GM23338 (cell line): ENCODE measurements around the gene CELSR3. TPM values are rescaled to one million over a fixed set of nuclear protein-coding genes. Genes with fewer than 3 reads are reported as not detected.

ENCODE experiments used
- ATAC-seq: fragments of 200-7000 bp; cut with Tn5 transposase; 3 replicates; pipeline ENCODE4 v1.9.1; 2020
- DNase-seq: peaks from one replicate; pipeline ENCODE4 v3.0.0-alpha.2; 2015; ENCODE audit warnings: low spot score
- H2AFZ ChIP-seq: fragments of 200-600 bp; sonication (generic); 2 replicates; pipeline ENCODE4 v1.8.0; 2016; ENCODE audit warnings: antibody characterized with exemption, mild to moderate bottlenecking, moderate library complexity
- H3F3A ChIP-seq: fragments of 200-600 bp; sonication (generic); replicated peaks from 2 replicates; pipeline ENCODE4 v1.8.0; 2017; ENCODE audit warnings: antibody characterized with exemption, mixed run types, low read depth
- H3K27ac ChIP-seq: fragments of 200-600 bp; sonication (generic); 2 replicates; pipeline ENCODE4 v1.6.1; 2016; ENCODE audit warnings: low read depth
- H3K27me3 ChIP-seq: fragments of 200-600 bp; sonication (generic); 2 replicates; pipeline ENCODE4 v1.8.0; 2016; ENCODE audit warnings: mild to moderate bottlenecking, mixed run types, moderate library complexity; ENCODE audit not compliant: insufficient read depth
- H3K36me3 ChIP-seq: fragments of 200-600 bp; sonication (generic); 2 replicates; pipeline ENCODE4 v1.8.0; 2016; ENCODE audit warnings: mild to moderate bottlenecking; ENCODE audit not compliant: insufficient read depth
- H3K4me1 ChIP-seq: fragments of 200-600 bp; sonication (generic); 2 replicates; pipeline ENCODE4 v1.8.0; 2016; ENCODE audit warnings: mild to moderate bottlenecking, moderate library complexity; ENCODE audit not compliant: insufficient read depth
- H3K4me2 ChIP-seq: fragments of 200-600 bp; sonication (generic); 2 replicates; pipeline ENCODE4 v1.7.1; 2017; ENCODE audit warnings: mixed run types
- H3K4me3 ChIP-seq: fragments of 200-600 bp; sonication (generic); 2 replicates; pipeline ENCODE4 v1.6.1; 2016; ENCODE audit warnings: mixed run types
- H3K79me2 ChIP-seq: fragments of 200-600 bp; sonication (generic); replicated peaks from 2 replicates; pipeline ENCODE4 v1.8.0; 2017; ENCODE audit warnings: mild to moderate bottlenecking; ENCODE audit not compliant: insufficient read depth
- H3K9me2 ChIP-seq: fragments of 200-600 bp; sonication (generic); 2 replicates; pipeline ENCODE4 v1.8.0; 2017; ENCODE audit not compliant: insufficient read depth
- H4K20me1 ChIP-seq: fragments of 200-600 bp; sonication (generic); replicated peaks from 2 replicates; pipeline ENCODE4 v1.8.0; 2017; ENCODE audit warnings: mild to moderate bottlenecking; ENCODE audit not compliant: insufficient read depth
- H3K27ac Mint-ChIP-seq: 2 replicates; pipeline ENCODE4 v1.8.0; 2020; ENCODE audit warnings: inconsistent platforms, mild to moderate bottlenecking, moderate library complexity, mixed read lengths
- H3K27me3 Mint-ChIP-seq: 3 replicates; pipeline ENCODE4 v1.8.0; 2022; ENCODE audit warnings: low read depth, mild to moderate bottlenecking, moderate library complexity, mixed read lengths, inconsistent platforms; ENCODE audit not compliant: insufficient read depth, poor library complexity
- H3K36me3 Mint-ChIP-seq: 3 replicates; pipeline ENCODE4 v1.8.0; 2021; ENCODE audit warnings: low read depth, mild to moderate bottlenecking, inconsistent platforms, moderate library complexity, mixed read lengths
- H3K4me1 Mint-ChIP-seq: 3 replicates; pipeline ENCODE4 v1.8.0; 2020; ENCODE audit warnings: mild to moderate bottlenecking, inconsistent platforms, mixed read lengths
- H3K4me3 Mint-ChIP-seq: 3 replicates; pipeline ENCODE4 v1.8.0; 2021; ENCODE audit warnings: moderate library complexity, mild to moderate bottlenecking, inconsistent platforms, mixed read lengths
- H3K9me3 Mint-ChIP-seq: 3 replicates; pipeline ENCODE4 v1.8.0; 2020; ENCODE audit warnings: moderate library complexity, mild to moderate bottlenecking, inconsistent platforms, mixed read lengths
- CREB1 ChIP-seq: fragments of 250-450 bp; sonication (Bioruptor Pico); IDR thresholded peaks from 2 replicates; pipeline ENCODE4 v1.5.0; 2020; ENCODE audit warnings: low read depth, mild to moderate bottlenecking, moderate library complexity
- ZNF114 ChIP-seq: fragments of 250-450 bp; sonication (Bioruptor Pico); IDR thresholded peaks from 2 replicates; pipeline ENCODE4 v1.5.0; 2020; ENCODE audit warnings: mild to moderate bottlenecking, moderate library complexity
- polyA plus RNA-seq: library from polyadenylated mRNA; unstranded; fragments of >200 nt; fragmentation: Nextera tagmentation; extraction: Ambion mirVana; gene quantifications from 2 replicates; pipeline ENCODE4 v1.2.1, GENCODE V29; 2016
- total RNA-seq: library from RNA; depleted of rRNA; stranded (reverse); fragments of >200 nt; shearing (Covaris generic); gene quantifications from 2 replicates; pipeline ENCODE4 v1.2.3, GENCODE V29; 2014
- TF ChIP-seq, protein P1 (sequence below): fragments of 250-450 bp; sonication (Bioruptor Pico); IDR thresholded peaks from 2 replicates; pipeline ENCODE4 v1.5.0; 2020; ENCODE audit warnings: mild to moderate bottlenecking, moderate library complexity
- TF ChIP-seq, protein P2 (sequence below), 2 experiments: fragments of 200-600 bp in 1 of 2; sonication (generic) in 1 of 2; conservative IDR thresholded peaks; 2 replicates each; pipeline versions ENCODE4 v1.5.1 to v1.6.1; 2016 to 2017; ENCODE audit warnings: antibody characterized with exemption in 2 of 2, low read depth in 2 of 2, mild to moderate bottlenecking in 2 of 2, moderate library complexity in 1 of 2
- TF ChIP-seq, protein P3 (sequence below): IDR thresholded peaks from 2 replicates; pipeline ENCODE4 v1.6.1; 2016; ENCODE audit warnings: antibody characterized with exemption
- TF ChIP-seq, protein P4 (sequence below): IDR thresholded peaks from one replicate; pipeline ENCODE4 v1.6.1; 2018; ENCODE audit warnings: antibody characterized with exemption; ENCODE audit not compliant: unreplicated experiment

Gene CELSR3
- total and polyA plus RNA-seq, 2 experiments from 2014 or later: 7.5 to 33.3 TPM

DNA sequence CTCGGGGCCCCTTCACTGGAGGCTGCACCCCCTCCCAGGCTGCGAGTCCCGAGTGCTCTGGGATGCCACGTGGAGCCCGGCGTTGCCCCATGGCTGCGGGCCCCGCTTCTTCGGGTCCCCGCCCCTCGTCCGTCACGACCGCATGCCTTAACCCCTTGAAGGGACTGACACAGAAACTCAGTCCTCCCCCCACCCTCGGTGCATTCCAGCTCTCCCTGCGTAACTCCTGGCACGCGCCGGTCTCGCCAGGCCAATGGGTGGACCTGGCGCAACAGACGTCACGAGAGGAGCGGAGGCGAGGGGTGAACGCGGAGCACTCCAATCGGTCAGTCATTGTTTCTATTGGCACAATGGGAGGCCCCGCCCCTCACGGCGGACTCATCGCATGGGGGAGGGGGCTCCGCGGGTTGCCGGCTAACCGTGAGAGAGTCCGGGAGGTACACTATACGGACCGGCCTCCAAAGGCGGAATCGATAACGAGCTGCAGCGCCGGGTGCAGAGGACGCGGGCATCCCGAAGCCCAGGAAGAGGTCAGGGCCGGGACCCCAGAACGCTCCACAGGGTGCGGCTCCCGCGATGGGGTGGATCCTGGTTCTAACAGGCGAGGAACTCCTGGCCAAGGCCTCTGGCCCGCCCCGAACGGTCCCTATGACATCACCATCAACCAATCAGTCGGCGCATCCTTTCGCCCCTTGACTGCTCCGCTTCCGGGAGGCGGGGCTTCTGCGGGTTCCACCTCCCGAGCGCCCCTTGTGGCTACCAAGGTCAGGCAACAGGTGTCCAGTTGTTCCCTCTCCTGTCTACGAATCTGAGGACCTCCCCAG, 1.0 kb upstream of the CELSR3 start (continued):
- TF ChIP-seq, protein P1, sequence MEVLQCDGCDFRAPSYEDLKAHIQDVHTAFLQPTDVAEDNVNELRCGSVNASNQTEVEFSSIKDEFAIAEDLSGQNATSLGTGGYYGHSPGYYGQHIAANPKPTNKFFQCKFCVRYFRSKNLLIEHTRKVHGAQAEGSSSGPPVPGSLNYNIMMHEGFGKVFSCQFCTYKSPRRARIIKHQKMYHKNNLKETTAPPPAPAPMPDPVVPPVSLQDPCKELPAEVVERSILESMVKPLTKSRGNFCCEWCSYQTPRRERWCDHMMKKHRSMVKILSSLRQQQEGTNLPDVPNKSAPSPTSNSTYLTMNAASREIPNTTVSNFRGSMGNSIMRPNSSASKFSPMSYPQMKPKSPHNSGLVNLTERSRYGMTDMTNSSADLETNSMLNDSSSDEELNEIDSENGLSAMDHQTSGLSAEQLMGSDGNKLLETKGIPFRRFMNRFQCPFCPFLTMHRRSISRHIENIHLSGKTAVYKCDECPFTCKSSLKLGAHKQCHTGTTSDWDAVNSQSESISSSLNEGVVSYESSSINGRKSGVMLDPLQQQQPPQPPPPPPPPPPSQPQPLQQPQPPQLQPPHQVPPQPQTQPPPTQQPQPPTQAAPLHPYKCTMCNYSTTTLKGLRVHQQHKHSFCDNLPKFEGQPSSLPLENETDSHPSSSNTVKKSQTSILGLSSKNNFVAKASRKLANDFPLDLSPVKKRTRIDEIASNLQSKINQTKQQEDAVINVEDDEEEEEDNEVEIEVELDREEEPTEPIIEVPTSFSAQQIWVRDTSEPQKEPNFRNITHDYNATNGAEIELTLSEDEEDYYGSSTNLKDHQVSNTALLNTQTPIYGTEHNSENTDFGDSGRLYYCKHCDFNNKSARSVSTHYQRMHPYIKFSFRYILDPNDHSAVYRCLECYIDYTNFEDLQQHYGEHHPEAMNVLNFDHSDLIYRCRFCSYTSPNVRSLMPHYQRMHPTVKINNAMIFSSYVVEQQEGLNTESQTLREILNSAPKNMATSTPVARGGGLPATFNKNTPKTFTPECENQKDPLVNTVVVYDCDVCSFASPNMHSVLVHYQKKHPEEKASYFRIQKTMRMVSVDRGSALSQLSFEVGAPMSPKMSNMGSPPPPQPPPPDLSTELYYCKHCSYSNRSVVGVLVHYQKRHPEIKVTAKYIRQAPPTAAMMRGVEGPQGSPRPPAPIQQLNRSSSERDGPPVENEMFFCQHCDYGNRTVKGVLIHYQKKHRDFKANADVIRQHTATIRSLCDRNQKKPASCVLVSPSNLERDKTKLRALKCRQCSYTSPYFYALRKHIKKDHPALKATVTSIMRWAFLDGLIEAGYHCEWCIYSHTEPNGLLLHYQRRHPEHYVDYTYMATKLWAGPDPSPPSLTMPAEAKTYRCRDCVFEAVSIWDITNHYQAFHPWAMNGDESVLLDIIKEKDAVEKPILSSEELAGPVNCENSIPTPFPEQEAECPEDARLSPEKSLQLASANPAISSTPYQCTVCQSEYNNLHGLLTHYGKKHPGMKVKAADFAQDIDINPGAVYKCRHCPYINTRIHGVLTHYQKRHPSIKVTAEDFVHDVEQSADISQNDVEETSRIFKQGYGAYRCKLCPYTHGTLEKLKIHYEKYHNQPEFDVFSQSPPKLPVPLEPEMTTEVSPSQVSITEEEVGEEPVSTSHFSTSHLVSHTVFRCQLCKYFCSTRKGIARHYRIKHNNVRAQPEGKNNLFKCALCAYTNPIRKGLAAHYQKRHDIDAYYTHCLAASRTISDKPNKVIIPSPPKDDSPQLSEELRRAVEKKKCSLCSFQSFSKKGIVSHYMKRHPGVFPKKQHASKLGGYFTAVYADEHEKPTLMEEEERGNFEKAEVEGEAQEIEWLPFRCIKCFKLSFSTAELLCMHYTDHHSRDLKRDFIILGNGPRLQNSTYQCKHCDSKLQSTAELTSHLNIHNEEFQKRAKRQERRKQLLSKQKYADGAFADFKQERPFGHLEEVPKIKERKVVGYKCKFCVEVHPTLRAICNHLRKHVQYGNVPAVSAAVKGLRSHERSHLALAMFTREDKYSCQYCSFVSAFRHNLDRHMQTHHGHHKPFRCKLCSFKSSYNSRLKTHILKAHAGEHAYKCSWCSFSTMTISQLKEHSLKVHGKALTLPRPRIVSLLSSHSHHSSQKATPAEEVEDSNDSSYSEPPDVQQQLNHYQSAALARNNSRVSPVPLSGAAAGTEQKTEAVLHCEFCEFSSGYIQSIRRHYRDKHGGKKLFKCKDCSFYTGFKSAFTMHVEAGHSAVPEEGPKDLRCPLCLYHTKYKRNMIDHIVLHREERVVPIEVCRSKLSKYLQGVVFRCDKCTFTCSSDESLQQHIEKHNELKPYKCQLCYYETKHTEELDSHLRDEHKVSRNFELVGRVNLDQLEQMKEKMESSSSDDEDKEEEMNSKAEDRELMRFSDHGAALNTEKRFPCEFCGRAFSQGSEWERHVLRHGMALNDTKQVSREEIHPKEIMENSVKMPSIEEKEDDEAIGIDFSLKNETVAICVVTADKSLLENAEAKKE (CRISPR knock-in tag): no peak
- TF ChIP-seq, protein P2, sequence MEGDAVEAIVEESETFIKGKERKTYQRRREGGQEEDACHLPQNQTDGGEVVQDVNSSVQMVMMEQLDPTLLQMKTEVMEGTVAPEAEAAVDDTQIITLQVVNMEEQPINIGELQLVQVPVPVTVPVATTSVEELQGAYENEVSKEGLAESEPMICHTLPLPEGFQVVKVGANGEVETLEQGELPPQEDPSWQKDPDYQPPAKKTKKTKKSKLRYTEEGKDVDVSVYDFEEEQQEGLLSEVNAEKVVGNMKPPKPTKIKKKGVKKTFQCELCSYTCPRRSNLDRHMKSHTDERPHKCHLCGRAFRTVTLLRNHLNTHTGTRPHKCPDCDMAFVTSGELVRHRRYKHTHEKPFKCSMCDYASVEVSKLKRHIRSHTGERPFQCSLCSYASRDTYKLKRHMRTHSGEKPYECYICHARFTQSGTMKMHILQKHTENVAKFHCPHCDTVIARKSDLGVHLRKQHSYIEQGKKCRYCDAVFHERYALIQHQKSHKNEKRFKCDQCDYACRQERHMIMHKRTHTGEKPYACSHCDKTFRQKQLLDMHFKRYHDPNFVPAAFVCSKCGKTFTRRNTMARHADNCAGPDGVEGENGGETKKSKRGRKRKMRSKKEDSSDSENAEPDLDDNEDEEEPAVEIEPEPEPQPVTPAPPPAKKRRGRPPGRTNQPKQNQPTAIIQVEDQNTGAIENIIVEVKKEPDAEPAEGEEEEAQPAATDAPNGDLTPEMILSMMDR (conservative IDR thresholded peaks at IDR 0.05; ENCODE audit: low read depth in 2 of 2): peak; percentile 71 to 78

DNA sequence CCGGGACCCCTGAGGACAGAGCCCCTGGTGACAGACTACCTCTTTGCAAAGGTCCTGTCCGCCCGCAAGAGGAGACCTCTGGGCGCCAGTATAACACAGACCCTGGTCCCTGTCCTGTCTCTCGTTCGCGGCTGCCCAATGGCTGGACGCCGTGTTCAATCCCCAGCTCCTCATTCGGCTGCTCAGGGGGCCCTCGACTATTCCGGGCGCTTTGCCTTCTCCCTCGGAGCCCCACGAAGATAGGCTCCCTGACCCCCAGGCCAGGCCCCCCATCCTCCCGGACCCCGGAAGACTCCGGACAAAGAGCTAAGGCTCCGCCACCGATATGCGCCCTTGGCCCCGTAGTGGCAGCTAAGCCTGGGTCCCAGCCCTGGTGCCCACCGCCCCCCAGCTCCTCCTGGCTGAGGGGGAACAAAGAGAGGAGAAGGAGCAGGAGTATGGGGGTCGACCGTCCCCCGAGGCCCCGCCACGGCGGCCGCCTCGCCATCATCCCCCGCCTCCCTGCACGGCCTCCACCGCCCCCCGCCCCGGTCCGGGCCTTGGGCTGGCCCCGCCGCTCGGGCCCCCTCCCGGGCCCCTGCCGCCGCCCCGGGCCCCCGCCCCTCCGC, 437 bp downstream of the CELSR3 start:
- peak overlapping the region; percentile 73 for H3K4me3 ChIP-seq
- H3K4me2 ChIP-seq: peak overlapping the region; percentile 95
- H2AFZ ChIP-seq: no peak overlapping the region
- H4K20me1 ChIP-seq: peaks cover 9% of the 10 kb centered on the region
- peak overlapping the region; percentile 92 for H3K4me3 Mint-ChIP-seq
- H3K27ac ChIP-seq: no peak overlapping the region
- no peaks in the 10 kb centered on the region for H3K36me3 ChIP-seq
- H3K27me3 Mint-ChIP-seq: peaks cover 30% of the 10 kb centered on the region
- no peak overlapping the region for H3K27ac Mint-ChIP-seq
- H3K9me2 ChIP-seq: no peaks in the 10 kb centered on the region
- H3K36me3 Mint-ChIP-seq: peaks cover 46% of the 10 kb centered on the region
- no peaks in the 10 kb centered on the region; the same call in 1 of the 2 replicates for H3K4me1 ChIP-seq
- no peaks in the 10 kb centered on the region for H3K27me3 ChIP-seq
- ATAC-seq (peak; percentile 0; the same call in 1 of the 3 replicates), DNase-seq (peak; percentile 47)
- H3K79me2 ChIP-seq: no peaks in the 10 kb centered on the region
- H3K4me1 Mint-ChIP-seq: peaks cover 15% of the 10 kb centered on the region
- H3F3A ChIP-seq: peaks cover 35% of the 10 kb centered on the region
- H3K9me3 Mint-ChIP-seq: peaks cover 4% of the 10 kb centered on the region; the same call in 2 of the 3 replicates
- TF ChIP-seq, protein P3, sequence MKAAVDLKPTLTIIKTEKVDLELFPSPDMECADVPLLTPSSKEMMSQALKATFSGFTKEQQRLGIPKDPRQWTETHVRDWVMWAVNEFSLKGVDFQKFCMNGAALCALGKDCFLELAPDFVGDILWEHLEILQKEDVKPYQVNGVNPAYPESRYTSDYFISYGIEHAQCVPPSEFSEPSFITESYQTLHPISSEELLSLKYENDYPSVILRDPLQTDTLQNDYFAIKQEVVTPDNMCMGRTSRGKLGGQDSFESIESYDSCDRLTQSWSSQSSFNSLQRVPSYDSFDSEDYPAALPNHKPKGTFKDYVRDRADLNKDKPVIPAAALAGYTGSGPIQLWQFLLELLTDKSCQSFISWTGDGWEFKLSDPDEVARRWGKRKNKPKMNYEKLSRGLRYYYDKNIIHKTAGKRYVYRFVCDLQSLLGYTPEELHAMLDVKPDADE: no peak
- TF ChIP-seq CREB1 (CRISPR knock-in tag) (no peak), ZNF114 (no peak)
- TF ChIP-seq, protein P2 (conservative IDR thresholded peaks at IDR 0.05; ENCODE audit: low read depth in 2 of 2): no peak
- TF ChIP-seq, protein P4, sequence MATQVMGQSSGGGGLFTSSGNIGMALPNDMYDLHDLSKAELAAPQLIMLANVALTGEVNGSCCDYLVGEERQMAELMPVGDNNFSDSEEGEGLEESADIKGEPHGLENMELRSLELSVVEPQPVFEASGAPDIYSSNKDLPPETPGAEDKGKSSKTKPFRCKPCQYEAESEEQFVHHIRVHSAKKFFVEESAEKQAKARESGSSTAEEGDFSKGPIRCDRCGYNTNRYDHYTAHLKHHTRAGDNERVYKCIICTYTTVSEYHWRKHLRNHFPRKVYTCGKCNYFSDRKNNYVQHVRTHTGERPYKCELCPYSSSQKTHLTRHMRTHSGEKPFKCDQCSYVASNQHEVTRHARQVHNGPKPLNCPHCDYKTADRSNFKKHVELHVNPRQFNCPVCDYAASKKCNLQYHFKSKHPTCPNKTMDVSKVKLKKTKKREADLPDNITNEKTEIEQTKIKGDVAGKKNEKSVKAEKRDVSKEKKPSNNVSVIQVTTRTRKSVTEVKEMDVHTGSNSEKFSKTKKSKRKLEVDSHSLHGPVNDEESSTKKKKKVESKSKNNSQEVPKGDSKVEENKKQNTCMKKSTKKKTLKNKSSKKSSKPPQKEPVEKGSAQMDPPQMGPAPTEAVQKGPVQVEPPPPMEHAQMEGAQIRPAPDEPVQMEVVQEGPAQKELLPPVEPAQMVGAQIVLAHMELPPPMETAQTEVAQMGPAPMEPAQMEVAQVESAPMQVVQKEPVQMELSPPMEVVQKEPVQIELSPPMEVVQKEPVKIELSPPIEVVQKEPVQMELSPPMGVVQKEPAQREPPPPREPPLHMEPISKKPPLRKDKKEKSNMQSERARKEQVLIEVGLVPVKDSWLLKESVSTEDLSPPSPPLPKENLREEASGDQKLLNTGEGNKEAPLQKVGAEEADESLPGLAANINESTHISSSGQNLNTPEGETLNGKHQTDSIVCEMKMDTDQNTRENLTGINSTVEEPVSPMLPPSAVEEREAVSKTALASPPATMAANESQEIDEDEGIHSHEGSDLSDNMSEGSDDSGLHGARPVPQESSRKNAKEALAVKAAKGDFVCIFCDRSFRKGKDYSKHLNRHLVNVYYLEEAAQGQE: no peak
